TTC549 (cell line): ENCODE data around the gene WDFY3.

Experiments
- FAIRE-seq: peaks from 2 replicates; lab custom pipeline; 2012; peaks lifted over from hg19 to GRCh38; lab: Jason Lieb, UNC

The WDFY3 gene

GRCh38 chr4:84790769-84791565 lies 175.5 kb downstream of the WDFY3 start:
- FAIRE-seq: no peak

- FAIRE-seq: no peak
These were observed 180.0 kb downstream of the WDFY3 start for GRCh38 chr4:84786478-84786877.

DNA sequence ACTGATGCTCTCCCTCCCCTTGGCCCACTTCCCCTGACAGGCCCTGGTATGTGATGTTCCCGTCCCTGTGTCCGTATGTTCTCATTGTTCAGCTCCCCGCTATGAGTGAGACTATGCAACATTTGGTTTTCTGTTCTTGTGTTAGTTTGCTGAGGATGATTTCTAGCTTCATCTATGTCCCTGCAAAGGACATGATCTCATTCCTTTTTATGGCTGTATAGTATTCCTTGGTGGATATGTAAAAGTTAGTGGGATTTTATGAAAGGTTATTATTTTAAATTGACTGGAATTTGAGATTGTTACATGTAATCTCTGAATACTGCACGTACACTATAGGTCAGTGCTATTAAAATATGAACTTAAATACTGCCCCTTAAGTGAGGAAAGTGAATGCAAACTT lies 184.0 kb downstream of the WDFY3 start:
- FAIRE-seq: no peak

DNA sequence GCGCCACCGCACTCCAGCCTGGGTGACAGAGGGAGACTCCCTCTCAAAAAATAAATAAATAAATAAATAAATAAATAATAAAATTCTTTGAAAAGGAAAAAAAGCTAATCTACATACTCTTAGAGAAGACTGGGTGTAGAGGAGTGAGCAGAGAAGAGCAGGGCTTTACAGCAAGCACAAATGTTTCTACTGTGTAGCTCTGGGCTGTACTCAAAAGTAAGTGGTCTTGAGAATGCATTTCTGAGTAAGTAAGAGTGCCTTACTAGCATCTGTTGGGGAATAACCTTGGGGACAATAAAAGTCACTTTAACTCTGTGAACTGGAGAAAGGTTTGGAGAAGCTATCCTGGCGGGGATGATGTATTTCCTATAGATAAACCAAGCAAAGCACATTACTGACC lies 185.8 kb downstream of the WDFY3 start:
- FAIRE-seq: no peak

GRCh38 chr4:84778041-84778440 lies 188.4 kb downstream of the WDFY3 start:
- FAIRE-seq: no peak

DNA sequence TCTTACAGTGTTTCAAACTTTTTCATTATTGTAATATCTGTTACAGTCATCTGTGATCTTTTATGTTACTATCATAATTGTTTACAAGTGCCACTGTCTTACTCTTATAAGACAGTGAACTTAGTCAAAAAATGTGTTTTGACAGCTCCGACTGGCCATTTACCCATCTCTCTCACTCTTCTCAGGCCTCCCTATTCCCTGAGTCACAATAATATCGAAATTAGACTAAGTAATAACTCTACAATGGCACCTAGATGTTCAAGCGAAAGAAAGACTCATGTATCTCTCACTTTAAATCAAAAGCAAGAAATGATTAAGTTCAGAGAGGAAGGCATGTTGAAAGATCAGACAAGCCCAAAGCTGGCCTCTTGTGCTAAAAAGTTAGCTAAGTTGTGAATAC lies 199.3 kb downstream of the WDFY3 start:
- FAIRE-seq: no peak

GRCh38 chr4:84753321-84753972 lies 213.0 kb downstream of the WDFY3 start:
- no peak for FAIRE-seq

GRCh38 chr4:84751707-84752106 lies 214.8 kb downstream of the WDFY3 start:
- FAIRE-seq: no peak

GRCh38 chr4:84750960-84751283 lies 215.6 kb downstream of the WDFY3 start:
- FAIRE-seq: no peak

DNA sequence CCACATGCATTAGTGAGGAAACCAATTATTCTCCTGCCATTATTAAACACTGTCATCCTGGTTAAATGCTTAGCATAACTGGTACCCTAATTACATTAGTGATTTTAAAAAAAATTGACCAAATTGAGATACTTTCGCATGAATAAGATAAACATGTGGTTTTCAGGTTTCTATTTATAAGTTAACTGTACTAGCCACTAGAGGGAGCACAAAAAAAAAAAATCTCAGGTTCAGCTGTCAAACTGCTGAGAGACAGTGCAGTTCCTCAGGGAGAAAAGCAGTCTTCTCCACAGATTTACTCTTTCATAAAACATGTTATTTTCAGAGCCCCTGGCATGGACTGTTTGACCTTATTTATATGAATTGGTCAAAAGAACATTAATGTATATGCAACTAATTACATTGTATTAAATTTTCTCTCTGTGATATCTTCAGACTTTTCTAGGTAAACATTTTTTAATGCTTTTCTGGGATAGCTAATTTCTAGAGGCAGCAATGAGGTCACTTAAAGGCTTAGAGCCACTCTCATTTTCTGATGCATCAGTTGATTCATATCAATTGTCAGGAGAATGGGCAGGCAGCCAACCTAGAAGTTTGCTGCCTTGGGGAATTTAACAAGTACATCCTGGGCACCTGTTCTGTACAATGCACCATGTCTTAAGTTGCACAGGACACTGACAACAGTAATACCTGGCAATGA lies 216.1 kb downstream of the WDFY3 start:
- peak; percentile 87 for FAIRE-seq

DNA sequence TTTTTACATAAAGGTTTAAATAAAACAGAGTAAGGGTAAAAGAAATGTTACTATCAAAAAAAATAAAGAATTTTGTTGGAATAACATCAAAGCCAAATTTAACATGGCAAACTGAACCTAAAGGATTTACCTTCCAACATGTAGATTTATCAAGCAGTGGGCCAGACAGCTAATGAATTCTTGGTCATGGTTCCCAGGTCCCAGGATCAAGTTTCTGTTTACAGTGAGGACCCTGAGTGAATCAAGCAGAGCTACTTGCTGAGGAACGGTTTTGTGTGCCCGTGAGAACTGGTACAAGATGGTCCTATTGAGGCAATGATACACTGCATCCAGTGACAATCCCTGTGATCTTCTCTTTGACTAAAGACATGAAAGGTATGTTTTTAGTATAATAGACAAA lies 226.4 kb downstream of the WDFY3 start:
- no peak for FAIRE-seq

GRCh38 chr4:84738622-84739021 lies 227.9 kb downstream of the WDFY3 start:
- no peak for FAIRE-seq

DNA sequence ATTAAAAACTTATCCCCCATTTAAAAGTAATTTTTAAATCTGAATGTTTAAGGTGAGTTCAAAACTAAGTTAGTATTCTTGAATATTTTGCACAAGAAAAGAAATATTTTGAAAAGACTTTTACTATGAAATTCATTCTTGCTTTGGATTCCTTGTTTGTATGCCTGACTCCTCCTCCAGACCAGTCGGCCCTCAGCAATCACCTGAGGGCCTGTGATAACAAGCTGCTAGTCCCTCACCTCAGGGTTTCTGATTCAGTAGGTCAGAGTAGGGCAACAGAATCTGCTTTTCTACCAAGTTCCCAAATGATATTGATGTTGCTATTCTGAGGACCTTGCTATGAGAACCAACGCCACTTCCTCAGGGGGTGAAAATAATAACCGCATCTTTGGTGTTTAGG lies 228.8 kb downstream of the WDFY3 start:
- no peak for FAIRE-seq

GRCh38 chr4:84734037-84734436 lies 232.5 kb downstream of the WDFY3 start:
- no peak for FAIRE-seq

- FAIRE-seq: no peak
These were observed 233.0 kb downstream of the WDFY3 start for GRCh38 chr4:84733343-84734033.

DNA sequence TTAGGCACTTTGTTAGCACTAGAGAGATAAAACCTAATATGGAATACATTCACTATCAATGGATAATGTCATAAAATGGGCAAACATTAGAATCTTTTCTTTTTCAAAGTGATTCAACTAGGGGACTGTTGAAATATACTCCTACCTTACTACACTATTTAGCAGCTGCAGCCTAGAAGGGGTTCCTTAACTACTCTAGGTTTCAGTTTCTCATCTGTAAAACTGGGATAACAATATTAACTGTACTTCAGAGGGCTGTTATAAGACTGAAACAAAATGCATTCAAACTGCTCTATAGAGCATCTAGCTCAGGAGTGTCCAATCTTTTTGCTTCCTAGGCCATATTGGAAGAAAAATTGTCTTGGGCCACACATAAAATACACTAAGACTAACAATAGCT lies 236.1 kb downstream of the WDFY3 start:
- no peak for FAIRE-seq

DNA sequence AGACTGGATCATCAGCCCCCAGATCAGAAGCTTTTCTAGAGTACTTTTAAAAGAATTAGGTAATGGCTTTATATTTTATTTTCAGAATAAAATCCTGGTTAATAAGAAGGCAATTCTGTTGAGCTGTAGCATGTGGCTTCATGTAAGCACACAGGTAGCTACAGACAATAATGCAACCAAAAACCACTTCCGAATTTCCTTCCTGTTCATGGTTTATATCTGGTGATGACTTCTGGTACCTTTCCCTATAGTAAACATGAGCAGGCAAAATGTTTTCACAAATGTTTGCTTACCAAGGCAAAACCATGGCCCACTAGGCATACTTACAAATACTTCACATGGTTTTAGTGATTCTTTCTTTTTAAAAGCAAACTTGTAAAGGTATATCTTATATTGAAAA lies 239.0 kb downstream of the WDFY3 start:
- FAIRE-seq: no peak

DNA sequence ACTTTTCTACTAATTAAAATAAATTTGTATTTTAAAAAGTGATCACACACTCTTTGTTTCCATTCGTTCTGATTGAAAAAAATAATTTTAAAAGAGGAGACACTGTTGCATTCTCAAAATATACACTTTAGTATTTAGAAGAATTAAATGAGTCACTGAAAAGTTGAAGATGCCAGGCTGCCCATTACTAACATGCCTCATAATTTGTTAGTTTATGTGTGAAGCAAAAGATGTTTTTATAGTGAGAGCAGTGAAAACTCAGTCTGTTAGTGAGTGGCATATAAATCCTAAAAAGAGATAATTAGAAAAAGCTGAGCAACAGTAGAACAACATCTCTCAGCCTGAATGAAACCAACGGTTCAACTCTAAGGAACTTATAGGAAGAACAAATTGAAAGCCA lies 240.1 kb downstream of the WDFY3 start:
- FAIRE-seq: no peak

DNA sequence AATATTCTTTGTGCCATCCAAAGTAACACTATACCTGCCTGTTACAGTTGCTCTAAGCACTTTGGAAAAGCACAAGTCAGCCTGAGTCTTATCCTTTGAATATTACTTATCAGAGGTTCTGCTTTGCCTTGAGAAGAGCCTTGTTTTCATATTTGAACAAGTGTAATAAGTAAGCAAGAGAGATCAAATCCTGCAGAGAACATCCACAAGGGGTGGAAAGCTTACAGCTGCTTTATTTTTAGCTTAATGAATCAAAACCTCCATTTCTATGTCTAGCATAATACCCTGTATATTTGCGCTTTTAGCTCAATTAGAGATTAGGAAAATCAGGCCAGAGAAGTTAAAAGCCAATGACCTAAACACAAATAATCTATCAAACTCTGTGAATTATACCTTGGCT lies 243.8 kb downstream of the WDFY3 start:
- no peak for FAIRE-seq

DNA sequence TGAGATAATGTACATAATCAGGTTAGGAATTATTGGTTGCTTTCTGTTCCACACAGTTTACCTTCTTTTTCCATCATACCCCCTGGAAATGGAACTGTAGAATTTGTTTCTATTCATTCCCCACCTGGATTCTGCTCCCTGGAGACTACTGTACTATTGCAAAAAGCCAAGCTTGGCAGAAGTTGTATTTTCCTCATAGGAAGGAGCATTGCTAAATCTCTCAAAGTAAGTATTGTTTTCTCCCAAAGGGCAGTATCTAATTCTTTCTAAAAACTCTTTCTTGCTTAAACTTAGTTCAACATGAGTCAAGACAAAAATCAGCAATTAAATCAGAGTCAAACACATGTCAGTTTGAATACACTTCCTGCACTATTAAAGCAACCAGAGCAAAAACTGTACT lies 247.4 kb downstream of the WDFY3 start:
- no peak for FAIRE-seq

DNA sequence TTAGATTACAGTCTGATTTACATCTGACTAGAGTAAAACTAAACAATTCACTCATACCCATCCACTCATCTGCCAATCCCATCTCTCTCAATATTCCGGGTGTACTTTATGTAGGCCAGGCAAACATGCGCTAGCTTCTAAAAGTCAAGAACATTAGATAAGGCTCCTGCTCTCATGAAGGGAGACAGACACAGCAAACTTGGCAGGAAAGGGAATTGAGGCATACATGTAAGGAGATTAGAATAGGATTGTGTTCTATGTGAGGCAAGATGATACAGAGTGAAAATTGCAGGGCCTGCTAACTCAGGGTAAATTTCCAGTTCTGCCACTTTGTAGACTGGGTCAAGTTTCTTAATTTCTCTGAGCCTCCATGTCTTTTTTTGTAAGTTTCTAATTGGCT lies 247.8 kb downstream of the WDFY3 start:
- FAIRE-seq: no peak

DNA sequence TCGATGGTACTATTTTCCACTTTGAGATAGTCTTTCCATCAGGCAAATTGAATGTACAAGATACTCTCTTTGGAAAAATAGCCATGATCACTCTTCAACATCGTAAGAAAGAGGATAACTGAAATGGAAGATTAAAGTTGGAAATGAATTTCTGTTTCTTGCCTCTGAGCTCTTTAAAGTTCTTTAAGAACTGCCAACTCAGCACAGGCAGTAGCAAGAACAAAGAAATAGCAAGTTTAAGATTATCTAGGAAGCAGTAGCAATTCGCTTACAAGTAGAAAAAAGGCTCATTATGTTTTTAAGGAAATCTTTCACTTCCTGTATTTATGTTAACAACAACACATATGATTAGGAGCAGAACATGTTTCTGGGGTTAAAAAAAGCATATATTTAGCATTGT lies 255.9 kb downstream of the WDFY3 start:
- FAIRE-seq: no peak
